ENCODE measurements around the gene MRPL48.

The MRPL48 gene

DNA sequence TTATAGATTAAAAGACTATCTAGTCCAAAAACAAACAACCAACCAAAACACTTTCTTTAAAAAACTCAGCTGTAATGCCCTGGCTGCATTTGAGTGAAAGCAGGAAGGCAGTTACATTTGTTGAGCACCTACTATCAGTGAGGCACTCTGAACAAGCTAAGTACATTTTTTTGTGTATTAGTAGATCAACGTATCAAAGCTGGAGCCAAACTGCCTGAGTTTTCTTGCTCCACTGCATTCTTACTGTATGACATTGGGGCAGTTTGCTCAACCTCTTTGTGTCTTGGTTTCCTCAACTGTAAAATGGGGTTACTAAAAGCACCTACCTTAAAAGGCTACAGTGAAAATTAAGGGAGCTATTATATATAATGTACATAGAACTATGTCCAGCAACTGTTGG lies 67.0 kb downstream of the MRPL48 start:
- H3K4me3 ChIP-seq (ENCODE audit: low read depth, low read length): no peak overlapping the region
- DNase-seq (ENCODE audit: low read depth): no peak
- TF ChIP-seq, protein P1, sequence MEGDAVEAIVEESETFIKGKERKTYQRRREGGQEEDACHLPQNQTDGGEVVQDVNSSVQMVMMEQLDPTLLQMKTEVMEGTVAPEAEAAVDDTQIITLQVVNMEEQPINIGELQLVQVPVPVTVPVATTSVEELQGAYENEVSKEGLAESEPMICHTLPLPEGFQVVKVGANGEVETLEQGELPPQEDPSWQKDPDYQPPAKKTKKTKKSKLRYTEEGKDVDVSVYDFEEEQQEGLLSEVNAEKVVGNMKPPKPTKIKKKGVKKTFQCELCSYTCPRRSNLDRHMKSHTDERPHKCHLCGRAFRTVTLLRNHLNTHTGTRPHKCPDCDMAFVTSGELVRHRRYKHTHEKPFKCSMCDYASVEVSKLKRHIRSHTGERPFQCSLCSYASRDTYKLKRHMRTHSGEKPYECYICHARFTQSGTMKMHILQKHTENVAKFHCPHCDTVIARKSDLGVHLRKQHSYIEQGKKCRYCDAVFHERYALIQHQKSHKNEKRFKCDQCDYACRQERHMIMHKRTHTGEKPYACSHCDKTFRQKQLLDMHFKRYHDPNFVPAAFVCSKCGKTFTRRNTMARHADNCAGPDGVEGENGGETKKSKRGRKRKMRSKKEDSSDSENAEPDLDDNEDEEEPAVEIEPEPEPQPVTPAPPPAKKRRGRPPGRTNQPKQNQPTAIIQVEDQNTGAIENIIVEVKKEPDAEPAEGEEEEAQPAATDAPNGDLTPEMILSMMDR (IDR thresholded peaks at IDR 0.05; ENCODE audit: low read depth, low read length, missing control alignments): no peak
- in situ Hi-C loops (cut with HindIII; ENCODE audit: low sequenced_read_pairs): no loop called here

DNA sequence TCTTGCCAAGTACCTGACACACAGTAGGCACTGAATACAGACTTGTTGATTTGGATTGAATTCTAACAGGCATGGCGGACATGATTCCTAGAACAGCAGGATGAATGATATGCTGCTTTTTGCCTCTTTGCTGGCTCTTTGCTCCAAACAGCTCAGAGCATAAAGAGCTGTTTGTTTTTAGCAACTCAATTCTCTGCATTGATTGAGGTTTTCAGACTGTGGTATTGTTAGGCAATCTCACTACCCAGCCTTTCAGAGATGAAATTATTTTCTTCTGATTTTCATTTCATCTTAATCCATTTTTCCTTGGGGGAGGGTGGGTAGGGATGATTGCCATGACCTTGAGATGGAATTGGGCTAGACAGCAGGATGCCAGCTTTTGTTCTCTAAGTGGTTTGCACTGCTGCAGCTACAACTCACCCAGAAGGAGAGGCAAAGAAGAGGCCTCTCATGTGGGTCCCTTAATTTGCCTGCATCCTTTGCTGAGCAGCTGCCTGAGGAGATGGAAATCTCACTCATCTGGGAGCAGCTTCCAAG lies 68.4 kb downstream of the MRPL48 start:
- in situ Hi-C loops (cut with HindIII; ENCODE audit: low sequenced_read_pairs): no loop called here
- DNase-seq (ENCODE audit: low read depth): no peak
- TF ChIP-seq, protein P1 (IDR thresholded peaks at IDR 0.05; ENCODE audit: low read depth, low read length, missing control alignments): no peak
- H3K4me3 ChIP-seq (ENCODE audit: low read depth, low read length): no peak overlapping the region

DNA sequence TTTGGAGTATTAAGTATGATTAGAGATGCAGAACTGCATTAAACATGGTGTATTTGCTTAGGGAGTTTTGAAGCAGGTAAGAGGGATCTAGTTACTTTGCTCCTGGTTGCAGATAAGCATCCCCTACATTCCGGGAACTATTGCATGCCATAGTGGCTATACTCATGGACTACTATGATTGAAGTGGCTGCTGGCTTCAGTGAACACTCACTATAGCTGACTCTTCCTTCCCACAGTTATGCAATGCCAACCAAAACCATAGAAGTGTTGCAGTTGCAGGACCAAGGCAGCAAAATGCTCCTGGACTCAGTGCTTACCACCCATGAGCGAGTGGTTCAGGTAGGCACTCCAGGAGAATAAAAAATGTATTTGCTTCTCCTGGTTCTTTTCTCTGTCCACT lies 72.0 kb downstream of the MRPL48 start:
- H3K4me3 ChIP-seq (ENCODE audit: low read depth, low read length): no peak overlapping the region
- TF ChIP-seq, protein P1 (IDR thresholded peaks at IDR 0.05; ENCODE audit: low read depth, low read length, missing control alignments): no peak
- no peak for DNase-seq (ENCODE audit: low read depth)
- in situ Hi-C loops (cut with HindIII; ENCODE audit: low sequenced_read_pairs): no loop called here

DNA sequence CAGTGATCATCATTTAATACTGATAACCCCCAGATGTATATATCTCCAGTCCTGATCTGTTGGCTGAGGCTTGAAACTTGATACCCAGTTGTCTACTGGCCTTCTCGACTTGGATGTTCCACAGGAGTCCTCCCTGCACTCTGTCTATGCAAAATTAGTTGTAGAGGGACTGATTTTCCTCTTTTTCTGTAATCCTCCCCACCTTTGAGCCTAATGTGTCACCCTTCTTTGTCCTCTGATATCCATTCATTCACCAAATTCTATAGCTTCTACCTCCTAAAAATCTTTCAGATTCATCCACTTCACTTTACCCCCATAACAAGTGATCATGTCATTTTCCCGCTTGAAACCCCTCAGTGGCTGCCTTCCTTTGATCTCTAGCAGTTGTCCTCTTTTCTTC lies 72.5 kb downstream of the MRPL48 start:
- in situ Hi-C loops (cut with HindIII; ENCODE audit: low sequenced_read_pairs): no loop called here
- TF ChIP-seq, protein P1 (IDR thresholded peaks at IDR 0.05; ENCODE audit: low read depth, low read length, missing control alignments): no peak
- DNase-seq (ENCODE audit: low read depth): no peak
- H3K4me3 ChIP-seq (ENCODE audit: low read depth, low read length): no peak overlapping the region

DNA sequence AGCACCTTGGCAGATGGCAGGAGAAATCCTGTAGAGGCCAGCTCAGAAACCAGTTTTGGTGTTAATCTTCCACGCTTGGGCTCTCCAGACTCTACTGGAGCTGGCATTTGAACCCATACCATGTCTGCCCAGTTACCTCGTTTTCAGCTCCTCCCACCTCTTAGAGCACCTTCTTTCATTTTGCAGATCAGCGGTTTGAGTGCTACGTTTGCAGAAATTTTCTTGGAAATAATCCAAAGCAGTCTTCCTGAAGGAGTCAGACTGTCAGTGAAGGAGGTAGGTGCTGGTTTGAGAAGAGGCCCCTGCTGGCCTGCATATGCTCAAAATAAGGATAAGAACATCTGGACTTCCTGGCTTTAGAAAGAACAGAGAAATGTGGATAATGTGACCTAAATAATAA lies 75.3 kb downstream of the MRPL48 start:
- in situ Hi-C loops (cut with HindIII; ENCODE audit: low sequenced_read_pairs): no loop called here
- H3K4me3 ChIP-seq (ENCODE audit: low read depth, low read length): no peak overlapping the region
- no peak for DNase-seq (ENCODE audit: low read depth)
- TF ChIP-seq, protein P1 (IDR thresholded peaks at IDR 0.05; ENCODE audit: low read depth, low read length, missing control alignments): no peak

DNA sequence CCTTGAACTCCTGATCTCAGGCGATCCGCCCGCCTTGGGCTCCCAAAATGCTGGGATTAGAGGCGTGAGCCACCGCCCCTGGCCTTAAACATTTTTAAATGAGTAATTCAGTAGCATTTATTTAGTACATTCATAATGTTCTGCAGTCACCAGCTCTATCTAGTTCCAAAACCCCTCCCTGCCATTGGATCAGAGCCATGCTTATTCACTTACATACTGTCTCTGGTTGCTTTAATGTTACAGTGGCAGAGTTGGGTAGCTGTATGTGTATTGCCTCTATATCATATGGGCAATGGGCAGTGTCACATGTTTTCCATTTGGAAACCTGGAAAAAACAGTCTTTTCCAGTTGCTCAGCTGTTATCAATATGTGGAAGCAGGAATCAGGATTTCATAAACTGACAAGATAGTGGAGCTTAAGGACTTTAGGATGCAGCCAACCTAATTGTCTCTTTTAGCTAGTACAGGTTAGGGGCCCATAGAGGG lies 78.5 kb downstream of the MRPL48 start:
- no peak for DNase-seq (ENCODE audit: low read depth)
- TF ChIP-seq, protein P1 (IDR thresholded peaks at IDR 0.05; ENCODE audit: low read depth, low read length, missing control alignments): no peak
- H3K4me3 ChIP-seq (ENCODE audit: low read depth, low read length): no peak overlapping the region
- in situ Hi-C loops (cut with HindIII; ENCODE audit: low sequenced_read_pairs): no loop called here
